NCI-H748 (cell line): ENCODE data around the gene TOM1.

ENCODE experiments used
- DNase-seq: peaks from one replicate; lab custom pipeline; 2025; ENCODE audit not compliant: unreplicated experiment; lab: John Stamatoyannopoulos, UW

TOM1 gene

GRCh38 chr22:35299673-35300499 is at the start of gene TOM1:
TOM1 (plus strand) TSS chr22:35299894; CDS start chr22:35299929, 35 bp downstream.
- DNase-seq = peak; percentile 95

- DNase-seq = no peak
Measured at GRCh38 chr22:35250156-35250555, 49.5 kb upstream of the TOM1 start.

- no peak for DNase-seq
Measured at GRCh38 chr22:35253946-35254345, 45.7 kb upstream of the TOM1 start.

DNA sequence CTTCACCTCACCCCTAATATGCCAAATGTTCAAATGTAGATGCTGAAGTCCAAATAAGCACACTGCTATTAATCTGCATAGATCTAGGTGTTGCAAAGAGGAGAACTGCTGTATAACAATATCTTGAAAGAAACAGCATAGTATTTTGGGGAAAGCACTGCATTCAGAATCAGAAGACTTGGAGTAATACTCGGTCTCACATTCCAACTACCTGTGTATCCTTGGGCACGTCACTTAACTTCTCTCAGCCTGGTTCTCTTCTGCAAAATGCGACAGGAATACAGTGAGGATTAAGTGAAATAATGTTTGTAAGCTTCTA is 42.7 kb upstream of the TOM1 start:
- DNase-seq = peak; percentile 25

DNA sequence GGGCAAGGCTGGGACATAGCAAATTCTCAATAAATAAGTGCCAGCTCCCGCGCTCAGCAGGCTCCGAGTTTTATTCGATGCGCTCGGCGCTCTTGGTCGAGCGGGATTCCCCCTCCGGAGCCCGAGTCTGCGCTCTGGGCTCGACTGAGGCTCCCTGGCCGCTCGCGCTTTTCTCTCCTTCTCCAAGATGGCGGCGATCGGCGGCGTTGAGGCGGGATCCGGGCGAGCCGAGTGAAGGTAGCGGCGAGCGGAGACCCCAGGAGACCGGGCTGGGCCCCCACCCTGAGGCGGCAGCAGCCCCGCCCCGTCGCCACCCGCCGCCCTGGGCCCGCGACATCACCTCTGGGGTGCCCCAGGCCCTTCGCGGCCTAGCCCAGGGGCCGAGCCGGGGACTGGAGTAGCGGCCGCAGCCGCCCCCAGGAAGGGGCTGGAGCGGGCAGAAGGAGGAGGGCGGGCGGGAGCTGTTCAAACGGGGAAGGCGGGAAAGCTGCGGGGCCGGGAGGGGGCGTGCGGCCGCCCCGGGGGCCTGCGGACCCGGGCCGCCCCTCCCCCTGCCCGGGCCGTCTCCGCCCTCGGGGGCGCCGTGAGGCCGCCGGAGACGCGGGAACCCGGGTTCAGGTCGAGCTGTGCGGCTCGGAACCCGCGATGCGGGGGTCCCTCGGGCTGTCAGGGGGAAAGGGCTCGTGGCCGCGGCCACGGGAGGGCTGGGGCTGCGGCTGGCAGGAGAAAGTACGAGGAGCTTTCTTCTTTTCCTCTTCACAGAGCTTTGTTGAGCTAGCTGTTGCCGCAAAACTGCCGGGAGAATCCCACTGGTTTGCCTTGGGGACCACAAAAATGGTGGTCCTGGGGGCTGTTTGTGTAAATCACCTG is 42.1 kb upstream of the TOM1 start, which contains the start of gene HMGXB4:
Gene HMGXB4, plus strand, starts transcription at position 173 of the 870 bp plus-strand sequence. CDS start 4,898 bp downstream, outside the sequence.
- peak; percentile 85 for DNase-seq

GRCh38 chr22:35258191-35258988 is 41.3 kb upstream of the TOM1 start:
- DNase-seq = peak; percentile 34

- DNase-seq = no peak
Measured at GRCh38 chr22:35264986-35265385, 34.7 kb upstream of the TOM1 start.

DNA sequence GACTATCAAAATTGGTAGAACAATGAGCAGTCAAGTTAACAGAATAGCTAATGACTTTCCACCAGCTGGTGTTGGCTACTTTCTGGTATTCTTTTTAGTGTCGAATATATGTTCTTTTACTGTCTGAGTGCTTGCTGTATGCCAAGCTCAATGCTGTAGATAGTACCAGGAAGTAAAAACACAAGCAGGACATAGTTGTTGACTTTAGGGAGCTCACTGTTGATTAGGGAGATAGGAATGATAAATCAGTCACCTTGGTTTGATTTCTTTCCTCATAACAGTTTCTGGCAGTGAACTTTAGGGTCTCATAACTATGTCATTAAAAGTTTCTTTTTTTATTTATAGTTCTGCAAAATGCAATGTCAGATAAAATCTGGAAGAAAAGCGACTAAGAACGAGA is 33.4 kb upstream of the TOM1 start:
- no peak for DNase-seq

- no peak for DNase-seq
Measured at GRCh38 chr22:35269630-35270029, 30.1 kb upstream of the TOM1 start.

- DNase-seq = no peak
Measured at GRCh38 chr22:35274154-35274871, 25.4 kb upstream of the TOM1 start.

DNA sequence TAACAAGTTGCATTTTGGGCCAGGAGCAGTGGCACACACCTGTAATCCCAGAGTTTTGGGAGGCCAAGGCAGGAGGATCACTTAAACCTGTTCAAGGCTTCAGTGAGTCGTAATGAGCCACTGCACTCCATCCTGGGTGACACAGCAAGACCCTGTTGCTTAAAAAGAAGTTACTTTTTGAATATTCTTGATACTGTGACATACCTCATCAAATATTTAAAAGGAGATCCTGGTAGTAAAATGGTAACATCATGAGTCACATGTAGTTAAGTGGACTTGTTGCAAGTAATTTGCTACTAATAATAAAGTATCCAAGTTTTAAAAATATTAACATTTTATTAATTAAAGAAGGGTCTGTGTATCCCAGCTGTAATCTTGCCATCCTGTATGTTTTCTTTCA is 24.1 kb upstream of the TOM1 start:
- no peak for DNase-seq

DNA sequence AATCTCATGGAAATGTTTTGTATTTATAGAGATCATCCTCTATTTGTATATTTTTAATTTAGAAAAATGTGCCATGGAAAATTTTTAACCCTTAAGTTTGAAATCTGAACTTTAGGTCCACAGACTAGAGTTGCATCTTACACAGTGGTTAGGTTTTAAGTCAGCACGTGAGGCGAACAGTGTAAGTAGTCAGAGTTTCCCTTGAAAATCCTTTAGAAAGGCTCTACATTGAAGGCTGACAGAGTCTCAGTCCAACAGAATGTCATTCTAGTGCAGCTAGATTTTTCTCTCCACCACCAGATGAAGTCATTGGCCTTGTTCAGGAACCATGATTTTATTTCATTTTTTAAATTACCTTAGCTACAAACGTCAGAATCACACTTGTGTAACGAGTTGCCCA is 23.7 kb upstream of the TOM1 start:
- DNase-seq = no peak

DNA sequence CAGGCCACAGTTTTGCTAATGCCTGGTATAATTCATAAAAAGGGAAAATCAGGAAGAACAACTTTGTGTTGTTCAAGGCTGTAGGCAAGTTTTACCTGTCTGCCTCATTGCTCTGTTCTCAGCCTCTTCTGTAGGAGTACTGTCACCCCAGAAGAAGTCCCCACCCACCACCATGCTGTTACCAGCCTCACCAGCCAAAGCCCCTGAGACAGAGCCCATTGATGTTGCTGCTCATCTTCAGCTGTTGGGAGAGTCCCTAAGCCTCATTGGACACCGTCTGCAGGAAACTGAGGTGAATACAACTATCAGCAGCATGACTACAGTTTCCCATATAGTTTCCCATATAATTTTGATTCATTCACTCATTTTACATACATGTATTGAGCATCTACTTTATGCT is 11.6 kb upstream of the TOM1 start:
- no peak for DNase-seq

DNA sequence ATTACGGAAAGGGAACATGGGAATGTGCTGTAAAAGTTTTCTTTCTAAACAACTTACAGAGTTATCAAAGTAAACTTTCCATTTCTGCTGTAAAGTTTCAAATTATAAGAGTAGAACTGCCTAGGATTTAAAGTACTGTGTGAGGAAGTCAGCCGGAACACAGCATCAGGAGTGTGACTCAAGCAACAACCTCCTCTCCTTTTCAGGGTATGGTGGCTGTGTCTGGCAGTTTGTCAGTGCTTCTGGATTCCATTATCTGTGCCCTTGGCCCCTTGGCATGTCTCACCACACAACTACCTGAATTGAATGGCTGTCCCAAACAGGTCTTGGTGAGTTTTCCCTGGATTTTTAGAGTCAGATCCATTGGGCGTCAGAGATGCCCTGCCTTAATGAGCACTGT is 6.9 kb upstream of the TOM1 start:
- no peak for DNase-seq

DNA sequence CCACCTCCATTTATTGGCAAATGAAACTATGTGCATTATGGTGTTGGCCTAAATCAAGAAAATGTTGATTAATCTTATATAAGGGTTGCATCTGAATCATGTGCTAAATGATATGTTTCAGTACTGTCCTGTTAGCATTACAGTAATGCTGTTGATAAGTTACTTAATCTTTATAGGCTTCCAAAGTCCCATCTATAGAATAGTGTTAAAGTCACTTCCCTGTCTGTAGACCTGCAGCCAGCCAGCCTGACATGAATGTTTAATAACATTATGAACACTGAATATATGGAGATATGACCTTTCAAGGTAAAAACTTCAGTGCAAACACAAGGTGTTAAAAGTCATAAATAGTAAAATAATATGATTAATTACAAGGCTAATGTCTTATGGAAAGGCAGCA is 3.6 kb upstream of the TOM1 start:
- DNase-seq = no peak

DNA sequence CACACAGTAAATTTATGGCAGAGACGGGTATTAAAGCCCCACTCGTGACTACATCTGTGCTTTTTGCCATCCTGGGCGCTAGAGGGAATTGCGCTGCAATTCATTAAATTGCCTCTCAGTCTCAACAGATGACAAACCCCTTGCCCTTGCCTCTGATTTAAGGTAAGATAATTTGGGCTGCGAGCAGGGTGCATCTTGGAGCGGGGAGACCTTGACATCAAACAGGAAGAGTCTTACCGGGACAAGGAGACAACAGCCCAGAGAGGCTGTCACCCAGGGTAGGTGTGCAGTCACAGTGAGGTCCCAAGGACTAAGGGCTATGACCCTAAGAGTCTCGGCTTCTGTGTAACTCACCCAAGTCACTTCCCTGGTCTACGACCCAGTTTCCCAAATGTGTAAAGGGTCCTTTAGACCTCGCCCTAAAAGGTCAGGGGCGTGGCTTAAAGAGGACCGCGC is 449 bp upstream of the TOM1 start:
- no peak for DNase-seq

GRCh38 chr22:35301372-35301874 is 1.7 kb downstream of the TOM1 start:
- DNase-seq = no peak

DNA sequence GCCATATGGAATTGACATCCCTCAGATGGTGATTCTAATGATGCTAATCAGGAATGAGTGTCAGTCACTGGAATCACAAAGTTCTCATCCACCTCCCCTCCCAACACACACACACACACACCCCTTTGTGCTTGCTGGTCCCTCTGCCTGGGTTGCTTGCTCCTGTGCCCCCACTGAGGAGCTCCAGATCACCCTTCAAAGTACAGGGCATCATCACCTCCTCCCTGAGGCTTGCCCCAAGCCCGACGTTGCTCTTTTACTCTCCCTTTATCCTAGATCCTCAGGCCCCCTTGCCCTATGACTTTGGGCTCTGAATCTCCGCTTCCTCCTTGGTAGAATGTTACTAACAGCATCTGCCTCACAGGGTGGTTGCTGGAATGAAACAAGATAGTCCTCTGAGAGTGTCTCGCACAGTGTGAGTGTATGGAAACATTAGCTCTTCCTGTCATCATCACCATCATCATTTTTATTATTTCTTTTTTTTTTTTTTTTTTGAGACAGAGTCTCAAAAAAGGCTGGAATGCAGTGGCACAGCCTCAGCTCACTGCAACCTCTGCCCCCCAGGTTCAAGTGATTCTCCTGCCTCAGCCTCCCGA is 3.4 kb downstream of the TOM1 start:
- DNase-seq = no peak

DNA sequence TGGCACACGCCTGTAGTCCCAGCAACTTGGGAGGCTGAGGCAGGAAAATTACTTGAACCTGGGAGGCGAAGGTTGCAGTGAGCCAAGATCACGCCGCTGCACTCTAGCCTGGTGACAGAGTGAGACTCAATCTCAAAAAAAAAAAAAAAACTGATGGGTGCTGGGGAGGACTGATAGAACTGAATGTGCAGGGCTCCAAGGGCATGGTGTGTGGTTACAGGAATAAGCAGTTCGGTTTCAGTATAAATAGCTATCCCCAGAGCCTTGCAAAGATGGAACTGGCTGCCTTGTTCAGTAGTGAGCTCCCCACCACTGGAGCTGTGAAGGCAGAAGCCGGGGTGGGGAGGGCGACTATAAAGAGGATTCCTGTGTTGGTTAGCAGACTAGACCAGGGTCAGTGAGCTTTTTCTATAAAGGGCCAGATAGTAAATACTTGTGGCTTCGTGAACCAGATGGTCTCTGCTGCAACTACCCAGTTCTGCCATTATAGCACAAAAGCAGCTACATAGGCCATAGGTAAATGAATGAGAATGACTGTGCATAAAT is 5.9 kb downstream of the TOM1 start:
- no peak for DNase-seq
